Activated CD4-positive, alpha-beta T cell treated with anti-CD3 and anti-CD28 coated beads for 48 hours (primary cell): ENCODE results near the gene ATP9B.
A peak's percentile ranks its signal among the peaks of the same experiment; 100 is the strongest.
"Not testable (repeated sequence)": the region's sequence is repeated elsewhere in the genome, so short reads cannot be mapped to it uniquely, and the experiment has no call there.

Experiments
- DNase-seq: peaks from one replicate; pipeline ENCODE4 v3.0.0-alpha.2; 2020

ATP9B gene

DNA sequence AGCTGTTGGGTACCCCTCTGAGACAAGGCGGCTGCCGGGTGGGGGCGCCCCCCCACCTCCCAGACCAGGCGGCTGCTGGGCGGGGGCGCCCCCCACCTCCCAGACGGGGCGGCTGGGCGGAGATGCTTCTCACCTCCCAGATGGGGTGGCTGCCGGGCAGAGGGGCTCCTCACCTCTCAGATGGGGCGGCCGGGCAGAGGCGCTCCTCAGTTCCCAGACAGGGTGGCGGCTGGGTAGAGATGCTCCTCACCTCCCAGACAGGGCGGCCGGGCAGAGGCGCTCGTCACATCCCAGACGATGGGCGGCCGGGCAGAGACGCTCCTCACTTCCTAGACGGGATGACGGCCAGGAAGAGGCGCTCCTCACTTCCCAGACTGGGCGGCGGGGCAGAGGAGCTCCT, 3.5 kb downstream of the ATP9B start:
- DNase-seq = not testable (repeated sequence)

DNA sequence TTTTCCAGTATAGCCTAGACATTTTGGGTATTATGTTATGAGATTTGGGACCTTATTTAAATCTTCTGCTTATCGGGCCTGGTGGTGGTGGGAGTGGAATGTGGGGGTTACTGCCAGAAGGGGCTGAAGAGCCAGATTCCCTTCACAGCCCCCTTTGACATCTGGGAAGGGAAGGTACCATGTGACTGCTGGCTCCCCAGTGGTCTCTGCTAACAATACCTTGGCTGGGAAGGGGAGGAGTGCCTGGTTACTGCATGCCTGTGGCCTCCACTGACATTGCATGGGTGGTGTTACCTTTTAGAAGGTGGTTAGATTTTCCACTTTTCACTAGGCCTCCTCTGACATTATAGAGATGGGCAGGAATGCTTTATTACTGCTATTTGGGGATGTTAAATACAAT, 8.0 kb downstream of the ATP9B start:
- DNase-seq = no peak

GRCh38 chr18:79078791-79079190, 9.6 kb downstream of the ATP9B start:
- not testable (repeated sequence) for DNase-seq

- no peak for DNase-seq
Observed at GRCh38 chr18:79092874-79093273, 23.7 kb downstream of the ATP9B start.

GRCh38 chr18:79093986-79094385, 24.8 kb downstream of the ATP9B start:
- DNase-seq = no peak

DNA sequence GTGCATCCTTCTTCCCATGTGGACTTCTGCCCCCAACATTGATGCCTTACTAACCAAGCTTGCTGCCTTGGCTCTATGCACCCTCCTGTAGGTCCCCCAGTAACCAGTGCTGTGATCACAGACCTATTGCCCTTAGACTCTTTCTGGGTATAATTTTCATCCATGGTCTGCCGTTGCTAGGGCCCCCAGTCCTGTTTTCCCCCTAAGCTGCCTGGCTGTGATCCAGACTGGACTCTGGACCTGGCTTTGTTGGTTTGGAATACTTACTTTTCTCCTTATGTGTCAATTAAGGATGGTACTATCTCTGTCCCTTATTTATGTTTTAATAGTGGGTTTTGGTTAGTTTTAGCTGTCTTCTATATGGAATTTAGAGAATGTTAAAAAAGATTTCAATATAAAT, 26.0 kb downstream of the ATP9B start:
- DNase-seq = no peak

GRCh38 chr18:79100944-79101343, 31.8 kb downstream of the ATP9B start:
- DNase-seq = no peak

GRCh38 chr18:79102886-79103285, 33.7 kb downstream of the ATP9B start:
- no peak for DNase-seq

GRCh38 chr18:79104137-79104536, 34.9 kb downstream of the ATP9B start:
- no peak for DNase-seq

- DNase-seq = no peak
Observed at GRCh38 chr18:79105455-79105854, 36.3 kb downstream of the ATP9B start.

- DNase-seq = no peak
Observed at GRCh38 chr18:79106084-79106483, 36.9 kb downstream of the ATP9B start.

DNA sequence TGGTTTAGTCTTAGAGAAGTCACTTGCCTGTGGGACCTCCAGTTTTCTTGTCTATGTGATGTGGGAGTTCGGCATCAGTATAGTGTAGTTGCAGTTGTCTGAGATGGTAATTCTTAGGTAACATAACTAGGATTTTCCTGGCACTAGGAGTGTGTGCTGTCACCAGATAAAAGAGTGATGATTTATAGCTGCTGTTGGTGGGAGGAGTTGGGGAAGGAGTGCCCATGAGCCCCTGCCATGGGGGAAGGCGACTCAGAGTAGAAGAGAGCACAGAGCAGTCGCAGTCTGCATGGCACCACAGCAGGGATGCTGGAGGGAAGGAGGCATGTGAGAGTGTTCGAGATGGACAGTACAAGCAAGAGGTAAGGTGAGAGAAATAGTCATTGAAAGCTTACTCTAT, 38.7 kb downstream of the ATP9B start:
- DNase-seq = no peak

DNA sequence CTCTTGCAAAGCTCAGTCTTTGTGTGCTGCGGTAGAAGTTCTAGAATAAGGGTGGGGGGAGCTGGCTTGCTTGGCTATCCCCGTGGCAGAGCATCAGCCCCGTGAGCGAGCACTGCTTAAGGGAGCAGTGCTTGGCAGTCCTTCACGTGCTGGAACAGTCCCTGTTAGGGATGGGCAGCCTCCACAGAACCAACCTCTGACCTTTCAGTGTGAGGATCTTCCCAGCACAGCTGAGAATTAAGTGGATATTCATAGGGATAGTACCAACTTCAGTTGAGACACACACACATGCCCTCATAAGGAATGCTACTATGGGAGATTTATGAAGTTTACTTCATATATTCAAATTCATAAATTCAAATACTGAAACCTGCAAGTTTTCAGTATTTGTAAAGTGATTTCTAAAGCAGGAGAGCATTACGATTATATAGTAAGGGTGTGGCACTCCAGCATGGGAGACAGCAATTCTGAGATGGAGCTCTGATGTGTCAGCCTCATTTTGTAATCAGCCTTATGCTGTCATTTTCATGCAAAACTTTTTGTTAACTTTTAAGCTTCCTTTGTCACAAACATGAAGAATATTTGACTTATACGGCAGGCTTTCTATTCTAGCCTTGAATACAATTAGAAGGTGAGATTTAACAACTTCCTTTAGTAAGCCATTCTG, 39.5 kb downstream of the ATP9B start:
- DNase-seq = no peak

DNA sequence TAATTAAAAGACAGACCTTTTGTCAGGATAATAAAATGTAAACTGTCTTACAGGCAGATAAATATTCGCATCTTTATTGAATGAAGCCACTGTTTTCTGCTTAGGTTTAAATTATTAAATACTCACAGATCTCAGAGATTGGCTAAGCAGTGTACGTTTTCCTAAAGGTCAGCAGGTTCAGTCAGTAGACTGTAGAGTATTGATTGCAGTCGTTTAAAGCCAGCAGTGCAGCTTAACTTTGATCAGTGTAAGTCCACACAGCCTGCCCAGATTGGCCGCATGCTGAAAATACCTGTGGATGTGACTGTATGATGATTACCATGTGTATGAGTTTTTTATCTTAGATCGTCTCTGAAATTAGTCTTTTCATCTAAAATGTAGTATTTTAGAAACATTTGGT, 42.3 kb downstream of the ATP9B start:
- DNase-seq = no peak

- DNase-seq = no peak
Observed at GRCh38 chr18:79117385-79117784, 48.2 kb downstream of the ATP9B start.

- no peak for DNase-seq
Observed at GRCh38 chr18:79117788-79118187, 48.6 kb downstream of the ATP9B start.

- no peak for DNase-seq
Observed at GRCh38 chr18:79118797-79119196, 49.6 kb downstream of the ATP9B start.

- no peak for DNase-seq
Observed at GRCh38 chr18:79121746-79122474, 52.7 kb downstream of the ATP9B start.

GRCh38 chr18:79123948-79124347, 54.8 kb downstream of the ATP9B start:
- DNase-seq = no peak

DNA sequence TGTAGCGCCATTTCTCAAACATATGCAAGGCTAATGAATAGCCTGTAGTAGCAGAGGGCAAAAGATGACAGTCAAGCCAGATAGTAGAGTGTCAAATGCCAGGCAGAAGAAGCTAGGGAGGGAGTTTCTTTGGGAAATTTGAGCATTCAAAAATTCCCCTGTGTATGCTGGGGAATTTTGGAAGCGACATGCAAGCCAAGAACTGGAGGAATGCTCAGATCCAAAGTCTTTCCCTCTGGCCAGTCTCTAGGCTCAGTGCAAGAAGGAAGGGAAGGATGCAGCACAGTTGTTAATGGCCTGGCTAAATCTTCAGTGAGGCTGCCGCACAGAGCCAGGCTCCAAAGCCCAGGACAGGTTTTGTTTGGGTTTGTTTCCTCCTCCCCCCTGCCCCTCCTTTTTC, 59.9 kb downstream of the ATP9B start:
- DNase-seq = no peak

- DNase-seq = no peak
Observed at GRCh38 chr18:79133724-79134123, 64.5 kb downstream of the ATP9B start.

DNA sequence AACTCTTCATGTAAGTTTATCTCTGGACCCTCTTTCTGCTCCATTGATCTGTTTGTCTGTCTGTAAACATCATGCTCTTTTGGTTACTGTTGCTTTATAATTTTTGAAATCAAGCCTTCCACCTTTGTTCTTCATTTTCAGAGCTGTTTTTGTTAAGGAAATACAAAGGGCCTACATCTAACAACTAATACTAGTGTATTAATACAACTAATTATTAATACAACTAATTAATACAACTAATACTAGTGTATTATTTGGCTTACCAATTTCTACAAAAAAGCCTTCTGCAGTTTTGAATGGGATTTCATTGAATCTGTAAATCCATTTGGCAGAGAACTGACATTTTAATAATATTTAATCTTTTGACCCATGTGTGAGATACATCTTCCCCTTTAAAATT, 66.7 kb downstream of the ATP9B start:
- no peak for DNase-seq

- no peak for DNase-seq
Observed at GRCh38 chr18:79136742-79137141, 67.5 kb downstream of the ATP9B start.

DNA sequence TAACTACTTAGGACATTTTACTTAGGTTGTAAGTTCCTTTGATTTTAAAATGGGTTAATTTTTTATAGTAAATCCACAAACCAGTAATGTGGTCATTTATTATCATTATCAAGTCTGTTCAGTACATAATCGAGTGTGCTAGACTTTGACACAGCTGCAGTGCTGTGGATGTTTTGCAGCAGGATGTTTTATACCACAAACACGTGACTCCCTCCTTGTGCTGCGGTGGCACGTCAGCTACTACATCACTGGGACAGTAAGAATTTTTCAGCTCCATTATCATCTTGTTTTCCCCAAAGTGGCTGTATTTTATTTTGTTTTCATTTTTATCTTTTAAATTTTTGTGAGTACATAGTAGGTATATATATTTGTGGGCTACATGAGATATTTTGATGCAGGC, 70.0 kb downstream of the ATP9B start:
- DNase-seq = peak; percentile 13

DNA sequence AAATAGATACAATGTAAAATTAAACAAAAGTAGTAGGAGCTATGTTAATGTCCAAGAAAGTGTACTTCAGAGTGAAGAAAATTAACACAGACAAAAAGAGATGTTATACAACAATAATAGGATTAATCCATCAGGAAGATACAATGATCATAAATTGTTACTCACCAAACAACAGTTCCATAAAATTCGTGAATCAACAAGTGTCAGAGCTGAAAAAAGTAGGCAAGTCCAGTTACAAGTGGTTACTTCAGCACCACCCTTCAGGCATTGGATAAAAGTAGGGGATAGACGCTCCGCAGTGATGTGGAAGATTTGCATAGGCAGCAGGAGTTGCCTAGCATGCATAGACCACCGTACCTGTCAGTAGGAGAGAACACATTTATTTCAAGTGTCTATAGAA, 77.8 kb downstream of the ATP9B start:
- no peak for DNase-seq
